ENCODE results near the gene TNFRSF14.

Gene TNFRSF14

DNA sequence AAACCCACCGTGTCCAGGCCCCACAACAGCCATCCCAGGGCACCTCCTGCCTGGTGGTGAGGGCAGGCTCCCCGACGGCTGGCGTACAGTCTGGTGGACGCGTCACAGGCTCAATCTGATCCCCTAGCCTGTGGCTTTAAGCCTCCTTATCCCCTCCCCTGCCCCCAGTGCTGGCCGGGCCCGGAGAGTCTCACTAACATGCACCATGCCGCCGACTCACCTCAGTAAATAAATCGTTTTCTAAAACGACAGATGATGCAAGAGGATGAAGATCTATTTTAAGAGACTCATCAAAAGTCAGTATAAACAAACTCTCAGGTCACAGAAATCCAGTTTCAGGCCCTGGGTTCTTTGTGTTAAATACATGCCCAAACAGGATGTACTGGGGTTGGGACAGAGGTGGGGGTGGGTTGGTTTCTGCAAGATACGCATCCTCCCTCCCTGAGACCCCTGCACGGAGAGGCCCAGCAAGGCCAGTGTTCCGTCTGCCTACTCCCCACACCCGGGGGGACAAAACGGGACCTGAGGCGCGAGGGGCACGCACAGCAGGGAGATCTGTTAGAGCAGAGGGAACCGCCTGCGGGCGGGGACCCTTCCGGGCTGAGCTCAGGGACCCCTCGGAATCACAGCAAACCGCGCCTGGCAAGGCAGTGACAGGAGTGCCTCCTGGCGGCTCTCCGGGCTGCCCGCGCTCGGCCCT lies 32.8 kb upstream of the TNFRSF14 start:
- DNase-seq (ENCODE audit: low read depth in 2 of 2): no peak

DNA sequence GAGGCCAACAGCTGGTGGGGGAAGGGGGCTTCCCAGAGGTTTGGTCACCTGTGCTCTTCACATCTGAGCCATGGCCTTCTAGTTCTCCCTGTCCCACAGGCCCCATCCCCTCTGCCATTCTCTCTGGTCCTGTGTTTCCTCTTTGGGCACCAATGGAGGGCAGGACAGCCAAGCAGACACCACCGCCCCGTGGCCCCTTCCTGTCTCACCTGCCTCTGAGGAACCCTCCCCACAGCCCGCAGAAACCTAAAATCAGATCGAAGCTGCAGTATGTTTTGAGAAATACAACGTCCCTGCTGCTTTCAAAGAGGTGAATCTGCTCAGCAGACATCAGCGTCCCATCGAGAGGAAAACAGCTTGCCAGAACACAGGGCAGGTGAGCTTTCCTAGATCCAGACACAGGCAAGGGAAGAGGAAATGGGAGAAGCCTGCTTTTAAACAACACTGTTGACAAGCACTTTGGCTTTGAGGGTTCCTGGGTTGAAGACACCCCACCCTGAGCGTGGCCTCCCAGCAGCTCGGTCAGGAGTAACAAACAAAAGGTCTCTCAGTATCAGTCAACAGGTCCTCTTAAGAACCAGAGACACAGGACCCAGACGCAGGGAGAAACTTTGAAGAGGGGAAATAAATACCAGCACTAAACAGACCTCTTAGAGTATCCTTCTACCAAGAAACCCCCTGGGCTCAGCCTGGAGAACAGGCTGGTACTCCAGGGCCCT lies 32.1 kb upstream of the TNFRSF14 start:
- no peak for DNase-seq (ENCODE audit: low read depth in 2 of 2)

DNA sequence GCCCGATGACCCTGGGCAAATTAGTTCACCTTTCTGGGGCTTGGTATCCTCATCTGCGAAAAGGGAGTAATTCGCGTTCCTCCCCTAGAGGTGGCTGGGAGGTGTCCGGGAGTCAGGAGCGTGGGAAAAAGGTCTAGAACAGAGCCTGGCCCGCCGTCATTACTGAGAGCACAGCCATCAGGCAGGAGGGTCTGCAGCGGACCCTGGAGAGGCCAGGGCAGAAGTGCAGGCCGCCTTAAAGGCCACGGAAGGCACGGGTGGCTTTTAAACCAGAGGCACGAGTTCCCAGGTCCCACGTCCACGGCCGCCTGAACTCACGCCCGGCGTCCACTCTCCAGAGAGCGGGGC lies 30.6 kb upstream of the TNFRSF14 start:
- no peak for DNase-seq (ENCODE audit: low read depth in 2 of 2)

DNA sequence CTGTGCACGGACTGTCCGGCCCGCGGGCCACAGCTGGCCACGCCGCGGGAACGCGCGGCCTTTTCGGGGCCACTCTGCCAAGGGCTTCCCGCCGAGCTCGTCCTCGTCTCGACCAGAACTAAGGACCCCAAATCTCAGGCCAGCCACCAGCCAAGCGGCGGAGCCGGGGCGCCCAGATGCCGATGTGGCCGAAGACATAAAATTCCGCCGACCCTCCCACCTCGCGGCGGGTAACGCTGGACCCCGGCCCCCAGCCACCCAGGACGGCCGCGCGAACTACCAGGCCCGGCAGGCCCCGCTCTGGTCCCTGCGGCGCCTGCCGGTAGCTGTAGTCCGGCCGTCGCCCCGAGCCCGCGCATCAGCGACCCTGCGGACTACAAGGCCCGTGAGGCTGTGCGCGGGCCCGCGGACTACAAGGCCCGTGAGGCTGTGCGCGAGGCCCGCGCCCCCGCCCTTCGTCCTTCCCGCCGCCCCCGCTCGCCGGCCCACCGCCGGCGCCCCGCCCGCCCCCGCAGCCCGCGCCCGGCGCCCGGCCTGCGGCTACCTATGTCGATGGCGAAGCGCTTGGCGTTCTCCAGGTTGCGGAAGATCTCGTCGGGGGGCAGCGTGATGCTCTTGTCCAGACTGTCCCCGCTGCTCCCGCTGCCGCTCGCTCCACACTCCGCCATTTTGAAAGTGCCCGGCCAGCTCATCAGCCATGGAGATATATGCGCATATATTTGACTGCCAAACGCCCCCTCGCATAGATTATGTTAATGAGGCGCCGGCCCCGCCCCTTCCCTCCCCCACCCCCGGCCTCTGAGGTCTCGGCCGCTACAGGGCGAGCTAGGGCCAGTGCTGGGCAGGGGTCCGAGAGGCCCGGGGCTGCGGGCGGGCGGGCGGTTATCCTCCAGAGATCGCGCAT lies 30.0 kb upstream of the TNFRSF14 start, which contains the start of gene PANK4:
Gene PANK4, minus strand, starts transcription at position 677 of the 904 bp plus-strand sequence. Its CDS starts 9 bp downstream, at position 668.
- peak; percentile 70 to 79 for DNase-seq (ENCODE audit: low read depth in 2 of 2)

DNA sequence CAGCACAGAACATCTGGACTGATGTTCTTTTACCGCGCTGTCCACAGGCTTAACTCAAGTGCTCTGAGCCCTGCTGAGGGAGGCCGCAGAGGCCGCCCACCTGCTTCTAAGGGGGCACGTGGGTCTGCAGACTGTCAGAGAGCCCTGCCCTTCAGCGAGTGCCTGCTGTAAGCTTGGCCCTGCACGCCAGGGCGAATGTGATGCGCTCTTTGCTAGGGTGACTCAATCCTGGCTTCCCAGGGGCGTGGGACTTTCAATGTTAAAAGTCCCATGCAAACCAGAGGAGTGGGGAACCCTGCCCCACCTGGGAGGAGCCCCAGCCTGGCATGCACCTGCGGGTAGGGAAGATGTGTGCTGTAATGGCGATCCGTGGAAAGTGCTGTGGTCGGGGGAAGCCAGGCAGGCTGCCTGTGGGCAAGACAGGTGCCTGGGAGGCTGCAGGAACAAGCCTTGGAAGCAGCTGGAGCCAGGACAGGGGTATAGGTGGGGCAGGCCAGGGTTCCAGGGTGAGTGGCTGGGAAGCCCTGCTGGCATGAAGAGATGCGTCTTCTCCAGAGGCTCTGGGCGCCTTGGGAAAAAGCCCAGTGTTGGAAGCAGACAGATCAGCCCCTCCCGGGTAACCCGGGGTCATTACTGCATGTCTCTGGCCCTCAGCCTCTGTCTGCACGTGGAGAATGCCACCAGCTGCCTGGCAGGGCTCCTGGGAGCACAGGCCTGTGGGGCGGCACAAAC lies 29.2 kb upstream of the TNFRSF14 start:
- DNase-seq (ENCODE audit: low read depth in 2 of 2): peak in 1 of 2 donors; percentile 20

DNA sequence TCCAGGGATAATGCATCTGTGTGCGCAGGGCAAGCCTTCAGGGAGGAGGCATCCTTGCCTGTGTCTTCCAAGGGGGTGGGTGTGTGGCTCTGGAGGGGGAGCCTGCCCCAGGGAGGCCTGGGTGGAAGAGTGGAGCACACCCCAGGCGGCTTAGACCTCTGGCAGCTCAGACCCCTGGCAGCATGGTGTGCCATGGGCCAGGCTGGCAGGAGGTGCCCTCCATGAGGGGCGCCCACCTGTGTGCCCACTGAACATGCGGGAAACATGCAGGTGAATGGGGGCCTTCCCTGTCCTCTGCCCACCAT lies 28.7 kb upstream of the TNFRSF14 start:
- no peak for DNase-seq (ENCODE audit: low read depth in 2 of 2)

DNA sequence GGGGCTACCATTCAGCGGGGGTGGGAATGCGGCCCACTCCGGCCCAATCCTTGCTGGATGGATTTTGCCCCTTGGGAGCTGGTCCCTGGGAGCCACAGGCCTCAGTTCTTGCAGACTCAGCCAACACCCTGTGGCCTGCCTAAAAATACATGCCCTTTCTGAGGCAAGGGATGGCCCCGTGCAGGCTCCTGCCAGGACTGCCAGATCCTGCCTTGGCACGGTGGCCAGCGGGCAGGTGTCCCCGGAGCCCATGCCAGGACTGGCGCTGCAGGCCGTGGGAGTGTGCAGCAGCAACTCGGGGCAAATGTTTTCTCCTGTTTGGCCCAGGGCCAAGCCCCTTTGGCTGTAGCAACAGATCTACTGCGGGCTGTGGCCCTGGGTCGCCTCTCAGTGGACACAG lies 28.2 kb upstream of the TNFRSF14 start:
- DNase-seq (ENCODE audit: low read depth in 2 of 2): no peak

DNA sequence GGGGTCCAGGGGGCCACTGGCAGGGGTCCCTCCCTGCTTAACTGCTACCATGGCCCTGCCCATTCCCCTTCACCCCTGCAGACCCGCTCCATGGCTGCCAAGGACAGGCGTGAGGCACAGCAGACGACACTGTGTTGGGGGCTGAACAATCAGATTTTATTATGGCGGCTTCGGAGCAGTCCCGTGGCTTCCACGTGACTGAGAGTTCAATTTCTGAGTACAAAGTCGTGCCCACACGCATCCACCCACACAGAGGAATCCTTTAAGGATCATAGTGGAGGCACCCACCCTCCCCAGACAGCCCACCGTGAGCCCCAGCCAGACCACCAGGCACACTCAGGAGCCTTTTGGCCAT lies 27.6 kb upstream of the TNFRSF14 start:
- DNase-seq (ENCODE audit: low read depth in 2 of 2): no peak

DNA sequence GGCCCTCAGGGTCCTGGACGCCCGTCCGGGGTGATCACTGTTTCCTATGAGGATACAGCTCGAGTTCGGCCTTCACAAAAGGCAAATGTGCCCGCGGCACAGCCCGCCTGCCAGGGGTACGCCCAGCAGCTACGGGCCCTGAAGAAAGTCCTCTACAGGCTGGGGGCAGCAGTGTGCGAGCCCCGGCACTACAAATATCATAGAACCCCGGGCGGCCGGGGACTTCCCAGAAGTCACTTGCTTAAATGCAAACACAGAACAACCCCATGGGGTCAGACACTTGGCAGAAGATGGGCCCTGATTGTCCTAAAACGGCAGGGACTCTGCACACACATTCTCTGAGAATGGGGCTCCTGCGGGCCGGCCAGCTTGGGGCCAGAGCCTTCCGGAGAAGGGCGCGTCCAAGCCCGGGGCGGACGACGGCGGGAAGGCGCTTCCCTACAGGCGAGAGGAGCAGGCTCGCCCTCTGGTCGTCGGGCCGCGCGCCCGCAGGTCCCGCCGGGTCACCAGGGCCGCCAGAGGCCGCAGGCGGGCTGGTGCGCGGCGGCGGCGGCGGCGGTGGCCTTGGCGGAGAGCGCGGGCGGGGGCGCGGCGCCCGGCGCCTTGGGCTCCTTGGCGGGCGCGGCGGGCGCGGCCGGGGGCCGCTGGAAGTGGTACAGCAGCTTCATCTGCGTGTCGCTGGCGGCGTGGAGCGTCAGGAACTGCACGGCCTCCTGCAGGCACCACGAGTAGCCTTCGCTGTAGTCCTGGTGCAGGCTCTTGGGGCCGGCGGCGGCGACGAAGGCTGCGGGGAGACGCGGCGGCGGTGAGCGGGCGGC lies 27.0 kb upstream of the TNFRSF14 start:
- DNase-seq (ENCODE audit: low read depth in 2 of 2): no peak

DNA sequence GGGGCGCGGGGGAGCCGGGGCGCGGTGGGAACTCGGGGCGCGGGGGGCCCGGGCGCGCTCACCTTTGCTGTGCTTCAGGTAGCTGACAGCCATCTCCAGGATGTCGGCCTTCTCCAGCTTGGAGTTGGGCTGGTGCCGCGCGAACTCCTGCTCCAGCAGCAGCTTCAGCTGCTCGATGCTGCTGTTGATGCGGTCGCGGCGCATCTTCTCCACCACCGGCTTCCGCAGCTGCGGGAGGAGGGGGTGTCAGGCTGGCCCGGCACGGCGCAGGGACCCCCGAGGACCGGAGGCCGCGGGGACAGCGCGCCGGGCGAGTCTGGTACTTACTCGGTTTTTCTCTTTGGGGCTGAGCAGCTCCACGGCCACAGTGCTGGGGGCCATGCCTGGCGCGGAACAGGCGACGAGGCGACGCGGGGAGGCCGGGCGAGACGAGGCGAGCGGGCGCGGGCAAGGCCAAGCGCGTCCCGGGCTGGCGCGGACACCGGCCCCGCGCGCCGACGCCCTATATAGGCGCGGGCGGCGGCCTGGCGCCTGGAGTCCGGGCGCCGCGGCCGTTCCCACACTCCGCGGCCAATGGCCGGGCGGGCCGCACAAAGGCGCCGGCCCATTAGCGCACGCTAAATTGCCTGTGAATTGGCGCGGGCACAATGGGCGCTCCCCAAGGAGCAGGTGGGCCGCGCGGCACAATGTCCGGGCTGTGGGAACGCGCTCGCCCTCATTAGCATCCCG lies 26.2 kb upstream of the TNFRSF14 start, which contains the start of gene HES5:
Gene HES5, minus strand, starts transcription at position 480 of the 729 bp plus-strand sequence. Its CDS starts 99 bp downstream, at position 381.
- DNase-seq (ENCODE audit: low read depth in 2 of 2): no peak

DNA sequence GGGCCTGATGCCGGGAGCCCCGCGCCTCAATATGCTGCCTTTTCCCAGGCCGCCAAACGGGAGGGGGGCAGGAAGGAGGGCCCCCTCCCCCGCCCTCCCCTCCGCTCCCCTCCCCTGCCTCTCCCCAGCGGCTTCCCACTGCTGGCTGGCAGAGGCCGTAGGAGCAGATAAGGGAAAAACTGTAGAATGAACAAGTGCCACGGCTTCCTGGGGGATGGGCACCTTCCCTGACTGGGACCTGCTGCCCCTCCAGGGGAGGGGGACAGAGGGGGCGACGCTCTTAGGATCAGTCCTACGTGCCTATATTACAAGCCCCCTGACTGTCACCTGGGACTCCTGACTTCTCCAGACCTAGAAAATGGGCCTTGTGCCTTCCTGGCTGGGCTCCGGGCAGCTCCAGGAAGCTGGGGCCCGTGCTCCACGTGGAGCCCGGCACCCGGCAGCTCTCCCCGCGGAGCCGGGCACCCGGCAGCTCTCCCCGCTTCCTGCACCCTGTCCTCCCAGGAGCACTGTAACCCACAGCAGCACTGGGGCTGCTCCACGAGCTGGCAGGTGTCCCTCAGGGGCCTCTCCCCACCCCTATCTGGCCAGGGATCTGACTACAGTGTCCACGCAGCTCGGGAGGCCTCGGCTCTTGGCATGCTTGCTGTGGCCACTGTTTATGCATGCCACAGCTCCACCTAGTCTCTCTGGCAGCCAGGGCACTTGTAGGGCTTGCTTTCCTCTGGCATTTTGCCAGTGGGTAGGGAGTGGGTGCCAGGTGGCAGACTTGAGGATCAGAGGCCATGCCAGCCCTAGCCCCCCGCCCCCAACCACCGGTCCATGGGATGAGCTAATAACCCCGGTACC lies 25.4 kb upstream of the TNFRSF14 start:
- no peak for DNase-seq (ENCODE audit: low read depth in 2 of 2)

DNA sequence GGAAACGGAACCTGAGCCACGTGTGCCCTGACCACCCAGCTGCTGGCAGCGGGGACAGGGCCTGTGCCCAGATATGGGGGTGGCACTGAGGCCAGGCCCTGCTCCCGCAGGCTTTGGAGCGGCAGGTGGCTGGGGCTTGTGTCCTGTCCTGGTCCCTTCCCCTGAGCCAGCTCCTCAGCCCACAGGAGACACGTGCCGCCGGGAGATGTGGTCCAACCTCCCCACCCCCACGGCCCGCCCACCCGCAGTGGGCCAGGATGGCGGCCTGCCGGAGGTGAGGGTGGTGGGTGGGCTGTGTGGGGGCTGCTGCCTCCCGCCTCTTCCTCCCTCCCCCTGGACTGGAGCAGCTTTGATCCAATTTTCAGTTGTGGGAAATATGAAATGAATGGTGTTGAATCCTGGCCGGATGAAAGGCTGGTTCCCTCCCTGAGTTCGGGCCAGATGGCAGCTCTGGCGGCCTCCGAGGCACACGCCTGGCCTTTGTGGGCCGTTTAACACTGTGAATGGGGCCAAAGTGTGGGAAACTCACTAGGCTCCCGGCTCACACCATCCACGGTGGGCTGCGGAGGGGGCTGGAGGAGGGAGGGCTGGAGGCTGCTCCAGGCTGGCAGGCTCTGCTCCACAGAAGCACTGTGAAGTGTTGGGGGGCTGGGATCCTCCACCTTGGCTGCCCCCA lies 23.5 kb upstream of the TNFRSF14 start:
- DNase-seq (ENCODE audit: low read depth in 2 of 2): no peak

DNA sequence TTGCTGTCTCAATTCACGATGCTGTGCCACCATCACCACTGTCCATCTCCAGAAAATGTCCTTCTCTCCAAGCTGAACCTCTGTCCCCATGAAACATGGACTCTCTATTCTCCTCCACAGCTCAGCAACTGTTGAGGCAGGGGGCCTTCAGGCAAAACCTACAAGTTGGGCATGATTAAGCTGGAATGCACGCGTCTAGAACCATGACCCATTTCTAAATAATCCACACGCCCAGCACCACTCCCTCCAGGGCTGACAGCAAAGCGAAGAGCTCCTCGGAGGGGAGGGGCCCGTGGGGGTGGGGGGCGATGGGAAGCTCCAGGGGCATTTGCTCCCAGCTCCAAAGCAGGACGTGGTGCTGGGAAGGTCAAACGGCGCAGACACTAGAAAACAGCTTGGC lies 22.8 kb upstream of the TNFRSF14 start:
- DNase-seq (ENCODE audit: low read depth in 2 of 2): no peak

DNA sequence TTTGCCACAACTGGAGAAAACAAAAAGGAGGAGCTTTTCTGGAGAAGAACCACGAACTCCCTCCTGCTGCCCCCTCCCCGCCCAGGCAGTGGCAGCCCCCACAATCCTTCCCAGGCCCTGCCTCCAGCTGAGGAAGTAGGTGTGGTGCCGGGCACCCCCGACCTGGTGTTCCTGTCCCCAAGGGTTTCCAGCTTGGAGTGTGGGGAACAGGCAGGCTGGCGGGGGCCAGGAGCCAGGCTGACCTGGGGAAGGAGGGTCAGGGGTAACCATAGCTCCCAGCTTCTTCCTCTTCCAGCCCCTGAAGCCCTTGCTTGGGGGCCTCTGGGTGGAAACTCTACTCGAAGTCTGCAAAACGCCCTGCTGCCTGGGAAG lies 21.9 kb upstream of the TNFRSF14 start:
- no peak for DNase-seq (ENCODE audit: low read depth in 2 of 2)

DNA sequence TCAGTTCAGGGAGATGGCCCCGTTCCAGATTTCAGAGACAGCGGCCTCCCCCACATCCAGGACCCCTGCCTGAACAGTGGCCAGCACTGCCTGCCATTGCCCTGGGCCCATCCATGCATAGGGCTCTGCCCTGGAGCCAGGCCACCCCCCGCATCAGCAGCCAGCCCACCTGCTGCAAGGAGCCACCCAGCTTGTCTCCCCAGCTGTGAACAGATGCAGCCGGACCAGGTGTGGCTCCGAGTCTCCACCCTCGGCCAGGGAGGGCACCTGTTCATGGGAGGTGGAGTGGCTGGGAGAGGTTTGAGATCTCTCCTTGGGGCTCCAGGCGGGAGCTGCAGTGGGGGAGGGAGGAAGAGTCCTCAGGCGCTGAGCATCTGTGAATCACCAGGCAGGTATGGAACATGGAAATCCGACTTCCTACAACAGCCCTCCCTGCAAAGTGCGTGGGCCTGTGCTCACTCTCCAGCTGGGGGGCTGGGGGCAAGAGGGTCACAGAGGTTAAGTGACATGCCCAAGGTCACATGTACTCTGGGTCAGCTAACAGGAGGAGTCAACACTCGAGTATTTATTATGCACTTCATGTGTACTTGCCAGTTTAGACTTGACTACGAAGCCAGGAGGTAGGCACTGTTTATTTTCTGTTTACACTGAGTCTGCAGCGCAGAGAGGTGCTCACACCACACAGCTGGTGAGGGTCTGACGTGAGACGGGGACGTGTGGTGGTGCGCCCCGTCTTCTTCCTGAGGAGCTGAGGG lies 21.3 kb upstream of the TNFRSF14 start:
- DNase-seq (ENCODE audit: low read depth in 2 of 2): no peak

DNA sequence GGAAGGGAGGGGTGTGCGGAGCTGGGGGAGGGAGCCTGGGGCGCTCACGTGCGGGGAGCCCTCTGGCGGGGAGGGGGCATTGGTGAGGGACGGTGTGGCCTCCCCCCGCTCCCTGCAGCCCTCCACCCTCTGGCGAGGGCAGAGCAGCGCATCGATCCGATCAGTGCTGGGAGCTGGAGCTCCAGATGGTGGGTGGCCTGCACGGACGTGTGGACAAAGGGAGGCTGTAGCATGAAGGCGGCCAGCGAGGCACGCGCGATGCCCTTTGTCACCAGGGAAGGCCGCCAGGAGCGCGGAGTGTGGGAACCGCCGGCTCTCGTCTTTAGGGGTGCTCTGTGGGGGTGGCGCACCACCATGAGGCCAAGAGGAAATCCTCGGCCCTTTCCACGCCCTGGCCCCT lies 20.7 kb upstream of the TNFRSF14 start:
- no peak for DNase-seq (ENCODE audit: low read depth in 2 of 2)

DNA sequence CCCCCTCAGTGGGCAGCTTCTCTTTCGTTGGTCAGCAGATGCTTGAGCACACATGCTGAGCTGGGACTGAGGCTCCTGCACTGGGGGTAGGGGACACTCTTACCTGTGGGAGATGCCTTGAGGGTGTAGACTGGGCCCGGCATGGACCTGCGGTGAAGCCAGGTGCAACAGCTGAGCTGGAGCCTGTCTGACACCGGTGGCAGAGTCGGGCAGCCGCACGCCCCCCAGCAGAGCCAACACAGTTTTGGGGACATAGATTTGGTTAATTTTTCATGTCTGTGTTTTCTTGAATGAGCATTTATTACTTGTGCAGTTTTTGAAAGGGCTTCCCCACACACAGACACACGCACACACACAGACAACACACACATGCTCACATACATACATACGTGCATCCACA lies 20.2 kb upstream of the TNFRSF14 start:
- no peak for DNase-seq (ENCODE audit: low read depth in 2 of 2)

DNA sequence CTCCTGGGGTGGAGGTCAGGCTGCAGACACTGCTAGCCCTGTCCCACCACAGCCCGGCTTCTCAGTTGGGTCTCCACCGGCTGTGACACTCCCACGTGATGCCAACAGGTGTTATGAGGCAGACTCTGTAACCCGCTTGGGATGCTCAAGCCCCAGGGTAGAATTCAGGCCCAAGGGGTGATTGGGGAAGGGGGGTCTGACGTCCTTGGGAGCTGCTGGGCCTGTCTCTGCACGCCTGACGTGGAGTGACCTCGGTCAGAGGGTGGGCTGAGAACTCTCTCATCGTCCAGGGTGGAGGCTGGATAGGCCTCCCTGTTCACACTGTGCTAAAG lies 18.4 kb upstream of the TNFRSF14 start:
- DNase-seq (ENCODE audit: low read depth in 2 of 2): no peak

Measured in activated CD8-positive, alpha-beta memory T cell treated with anti-CD3 and anti-CD28 coated beads for 4 hours (primary cell).